ENCODE data around the gene PRSS27.
"Not testable (repeated sequence)": the region's sequence is repeated elsewhere in the genome, so short reads cannot be mapped to it uniquely, and the experiment has no call there.

Gene PRSS27

DNA sequence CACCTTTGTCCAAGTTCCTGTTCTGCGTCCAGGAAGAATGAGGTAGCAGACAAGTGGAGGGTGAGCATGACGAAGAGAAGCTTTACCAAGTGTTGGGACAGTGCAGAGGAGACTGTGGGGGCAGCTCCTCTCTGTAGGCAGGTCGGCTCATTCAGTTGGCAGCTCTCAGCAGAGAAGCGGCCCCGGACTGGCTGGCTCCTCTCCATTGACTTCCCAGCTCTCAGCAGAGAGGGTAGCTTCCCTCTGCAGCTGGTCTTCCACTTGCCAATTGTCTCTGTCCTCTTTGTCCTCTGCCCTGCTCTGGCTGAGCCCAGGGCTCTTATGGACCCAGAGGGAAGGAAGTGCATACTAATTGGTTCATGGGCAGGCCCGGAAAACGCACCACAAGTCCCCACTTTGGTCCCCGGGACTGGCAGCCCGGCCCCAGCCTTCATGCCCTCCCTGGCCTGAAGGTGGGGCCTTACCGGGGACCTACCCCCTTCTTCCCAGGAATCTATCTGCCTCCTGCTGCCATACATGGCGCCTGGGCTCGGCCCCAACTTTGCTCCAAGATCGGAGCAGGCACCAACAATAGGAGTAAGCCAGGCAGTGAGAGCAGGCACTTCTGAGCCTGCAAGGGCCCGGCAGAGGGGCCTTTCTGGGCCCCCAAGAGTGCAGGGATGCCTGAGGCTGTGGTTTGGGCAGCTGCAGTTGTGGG lies 27.6 kb downstream of the PRSS27 start:
- no peak for DNase-seq

DNA sequence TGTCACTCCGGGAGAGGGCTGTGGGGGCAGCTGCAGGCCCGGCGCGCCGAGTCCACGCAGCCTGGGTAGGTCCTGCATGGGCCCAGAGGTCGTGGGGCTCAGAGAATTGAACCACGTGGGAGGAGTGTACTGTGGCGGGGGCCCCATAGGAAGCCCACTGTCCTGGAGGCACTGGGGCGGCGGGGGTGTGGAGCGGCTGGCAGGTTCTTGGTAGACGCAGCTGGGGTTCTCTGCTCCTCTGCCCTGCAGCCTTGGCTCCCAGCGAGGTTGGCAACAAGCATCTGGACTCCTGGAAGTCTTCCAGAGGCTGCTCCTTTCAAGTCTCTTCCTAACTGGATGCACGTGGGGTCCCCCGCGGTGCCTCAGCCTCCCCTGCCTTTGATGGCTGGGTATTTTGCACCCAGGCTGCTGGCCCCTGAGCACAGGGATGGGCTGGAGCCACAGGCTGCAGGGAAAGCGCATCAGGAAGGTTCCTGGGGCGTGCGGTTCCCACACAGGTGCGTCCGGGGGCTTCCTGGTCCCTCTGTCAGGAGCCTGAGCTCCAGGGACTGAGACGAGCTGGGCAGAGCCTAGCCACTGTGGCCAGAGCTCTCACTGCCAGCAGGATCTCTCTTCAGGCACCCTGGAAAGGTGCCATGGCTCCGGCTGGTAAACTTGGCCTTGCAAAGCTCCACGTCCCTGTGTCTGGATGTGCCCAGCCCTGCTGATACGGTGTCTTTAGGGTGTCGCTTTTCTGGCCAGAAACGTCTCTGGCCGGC lies 28.4 kb downstream of the PRSS27 start:
- no peak for DNase-seq

DNA sequence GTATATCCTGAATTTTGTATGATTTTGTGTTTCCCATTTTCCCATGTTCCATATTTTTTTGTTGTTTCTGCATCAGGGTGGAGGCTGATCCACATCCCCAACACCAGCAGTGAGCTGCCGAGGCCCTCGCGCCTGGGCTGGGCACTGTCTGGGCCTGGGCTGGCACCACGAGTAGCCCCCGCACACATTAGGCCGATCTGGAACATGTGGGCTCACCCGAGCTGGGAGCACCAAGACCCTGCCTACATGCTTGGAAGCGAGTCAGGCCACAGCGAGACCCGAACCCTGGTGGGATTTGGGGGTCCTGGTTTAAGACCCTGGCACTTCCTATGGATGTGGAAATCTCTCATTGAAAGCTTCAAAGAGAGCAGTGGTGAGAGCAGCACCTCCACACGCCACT lies 29.2 kb downstream of the PRSS27 start:
- no peak for DNase-seq

DNA sequence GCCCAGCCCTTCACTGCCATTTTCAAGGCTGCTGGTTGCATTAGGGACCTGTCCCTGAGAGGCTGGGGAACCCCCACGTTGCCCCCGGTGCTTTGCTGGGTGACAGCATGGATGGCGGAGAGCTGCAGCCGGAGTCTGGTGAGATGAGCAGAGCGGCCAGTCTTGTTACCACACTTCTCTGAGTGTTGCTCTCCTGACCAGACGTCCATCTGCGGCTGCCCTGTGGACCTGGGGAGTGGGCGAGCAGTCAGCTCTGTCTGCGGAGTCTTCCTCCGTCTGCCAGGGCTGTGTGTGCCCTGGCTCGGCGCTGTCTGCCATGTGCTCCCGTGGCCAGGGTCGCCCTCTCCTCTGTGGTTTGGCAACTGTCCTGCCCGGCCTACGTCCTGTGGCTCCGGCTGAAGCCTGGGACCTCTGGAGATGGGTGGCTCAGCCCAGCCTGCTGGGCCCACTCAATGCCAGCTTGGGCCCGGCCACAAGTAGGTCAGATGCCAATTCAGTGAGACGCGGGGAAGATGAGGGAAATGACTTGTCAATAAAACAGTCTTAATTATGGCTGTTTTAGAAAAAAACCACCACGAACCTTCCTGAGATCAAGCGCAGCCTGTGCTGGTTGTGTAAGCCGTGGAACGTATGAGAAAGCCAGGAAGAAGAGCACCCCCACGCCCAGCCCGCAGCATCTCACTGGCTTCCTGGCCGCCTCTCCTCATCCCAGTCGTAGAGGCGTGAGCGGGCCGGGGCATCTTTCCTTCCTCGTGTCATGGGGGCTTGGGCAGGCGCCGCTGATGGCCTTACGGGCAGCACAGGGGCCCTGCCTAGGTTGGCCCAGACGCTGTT lies 29.8 kb downstream of the PRSS27 start:
- DNase-seq = no peak

DNA sequence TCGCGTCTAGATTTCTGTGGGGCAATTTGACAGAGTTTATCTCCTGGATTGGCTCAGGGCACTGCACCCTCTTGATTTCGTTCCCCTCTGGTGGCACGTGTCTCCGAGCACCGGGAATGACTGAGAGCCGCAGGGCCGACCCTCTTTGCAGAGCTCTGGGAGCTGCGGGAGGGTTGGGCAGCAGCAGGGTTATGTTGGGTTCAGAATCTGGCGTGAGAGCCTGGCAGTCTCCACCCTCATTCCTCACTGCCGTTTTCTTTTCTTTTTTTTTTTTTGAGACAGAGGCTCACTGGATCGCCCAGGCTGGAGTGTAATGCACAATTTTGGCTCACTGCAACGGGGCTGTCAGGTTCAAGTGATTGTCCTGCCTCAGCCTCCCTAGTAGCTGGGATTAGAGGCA lies 30.6 kb downstream of the PRSS27 start:
- not testable (repeated sequence) for DNase-seq

DNA sequence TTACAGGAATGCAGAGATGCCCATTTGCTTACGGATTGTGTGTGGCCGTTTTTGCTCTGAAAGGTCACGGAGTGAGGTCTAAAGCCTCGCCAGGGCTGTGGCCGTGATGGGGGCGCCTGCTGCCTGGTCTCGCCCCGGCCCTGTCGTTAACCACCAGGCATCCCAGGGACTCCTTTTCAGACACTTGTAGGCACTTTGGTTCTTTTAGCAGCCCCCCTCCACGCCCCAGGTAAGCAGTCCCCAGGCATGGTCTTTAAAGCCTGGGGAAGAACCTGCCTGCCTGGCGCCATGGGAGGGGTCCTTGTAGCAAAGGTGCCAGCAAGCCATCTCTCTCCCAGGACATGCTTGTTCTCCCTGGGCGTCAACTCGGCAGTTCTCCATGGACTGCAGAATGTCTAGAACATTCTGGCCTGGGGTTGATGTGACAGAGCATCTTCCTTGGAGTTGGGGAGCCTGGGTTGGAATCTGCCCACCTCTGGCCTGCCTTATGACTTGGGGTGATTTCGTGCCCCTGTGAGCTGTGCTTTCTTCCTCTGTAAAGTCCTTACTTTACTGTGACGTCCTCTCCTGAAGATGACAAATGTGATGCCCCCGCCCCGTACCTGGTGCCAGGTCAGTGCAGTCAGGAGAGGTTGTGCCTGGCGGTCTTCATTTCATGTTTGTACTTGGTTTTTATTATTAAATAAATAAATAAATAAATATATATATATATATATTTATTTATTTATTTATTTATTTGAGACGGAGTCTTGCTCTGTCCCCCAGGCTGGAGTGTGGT lies 32.3 kb downstream of the PRSS27 start:
- no peak for DNase-seq

DNA sequence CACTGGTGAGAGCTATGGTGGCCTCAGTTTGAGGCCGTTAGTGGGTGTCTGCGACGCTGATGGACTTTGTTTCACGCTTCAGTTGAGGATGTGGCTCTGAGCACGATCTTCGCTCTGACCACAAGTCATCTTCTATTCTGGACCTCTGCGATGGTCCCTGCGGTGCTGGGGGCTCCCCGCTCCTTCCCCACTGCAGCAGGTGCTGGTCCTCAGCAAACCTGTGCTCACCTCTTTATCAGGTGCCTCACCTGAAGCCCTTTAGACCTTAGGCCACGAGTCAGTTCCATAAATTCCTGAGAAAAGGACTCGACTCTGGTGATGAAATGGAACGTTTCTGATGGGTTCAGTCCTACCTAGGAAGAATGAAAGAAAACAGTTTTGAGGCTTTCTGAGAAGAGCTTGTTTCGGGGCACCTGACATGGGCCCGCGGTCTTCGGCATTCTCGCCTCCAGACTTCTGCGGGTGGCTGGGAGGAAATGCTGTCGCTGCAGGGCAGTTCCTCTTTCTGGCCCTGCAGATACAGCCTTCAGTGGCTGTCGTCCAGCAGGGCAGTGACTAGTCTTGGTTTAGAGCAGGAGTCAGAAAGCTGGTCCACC lies 33.0 kb downstream of the PRSS27 start:
- peak; percentile 57 for DNase-seq

DNA sequence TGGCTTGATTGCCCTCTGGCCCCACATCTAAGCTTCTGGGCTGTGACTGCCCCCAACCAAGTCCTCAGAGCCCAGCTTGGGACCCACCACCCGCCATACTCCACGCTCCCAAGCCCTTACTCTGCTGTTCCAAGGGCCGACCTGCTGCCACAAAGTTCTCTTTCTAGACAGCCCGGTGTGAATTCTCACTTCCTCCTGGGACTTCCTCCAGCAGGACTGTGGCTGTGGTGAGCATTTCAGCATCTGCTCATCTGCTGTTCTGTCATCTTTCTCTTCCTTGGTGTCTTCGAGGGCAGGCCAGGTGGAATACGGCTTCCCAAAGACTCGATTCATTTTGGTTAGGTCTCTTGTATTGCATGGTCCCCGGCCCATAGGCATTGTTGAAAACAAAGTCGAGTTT lies 33.9 kb downstream of the PRSS27 start:
- not testable (repeated sequence) for DNase-seq

DNA sequence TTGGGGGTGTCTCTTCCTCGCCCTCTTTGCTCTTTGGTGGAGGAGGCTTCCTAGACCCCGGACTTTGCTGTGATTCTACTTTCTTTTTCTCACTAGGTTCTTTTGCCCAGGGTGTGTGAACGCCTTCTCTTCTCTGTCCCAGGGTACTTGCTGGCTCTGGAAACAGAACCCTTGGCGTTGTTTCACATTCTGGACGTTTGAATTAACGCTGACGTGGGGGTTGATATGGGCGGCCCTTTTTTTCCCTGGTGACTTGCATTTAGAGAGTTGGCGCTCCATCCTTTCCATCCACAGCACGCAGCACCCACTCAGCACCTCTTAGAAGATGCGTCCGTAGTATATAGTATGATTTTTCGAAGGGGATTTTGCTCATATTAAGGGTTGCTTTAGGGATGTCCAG lies 37.0 kb downstream of the PRSS27 start:
- DNase-seq = not testable (repeated sequence)

DNA sequence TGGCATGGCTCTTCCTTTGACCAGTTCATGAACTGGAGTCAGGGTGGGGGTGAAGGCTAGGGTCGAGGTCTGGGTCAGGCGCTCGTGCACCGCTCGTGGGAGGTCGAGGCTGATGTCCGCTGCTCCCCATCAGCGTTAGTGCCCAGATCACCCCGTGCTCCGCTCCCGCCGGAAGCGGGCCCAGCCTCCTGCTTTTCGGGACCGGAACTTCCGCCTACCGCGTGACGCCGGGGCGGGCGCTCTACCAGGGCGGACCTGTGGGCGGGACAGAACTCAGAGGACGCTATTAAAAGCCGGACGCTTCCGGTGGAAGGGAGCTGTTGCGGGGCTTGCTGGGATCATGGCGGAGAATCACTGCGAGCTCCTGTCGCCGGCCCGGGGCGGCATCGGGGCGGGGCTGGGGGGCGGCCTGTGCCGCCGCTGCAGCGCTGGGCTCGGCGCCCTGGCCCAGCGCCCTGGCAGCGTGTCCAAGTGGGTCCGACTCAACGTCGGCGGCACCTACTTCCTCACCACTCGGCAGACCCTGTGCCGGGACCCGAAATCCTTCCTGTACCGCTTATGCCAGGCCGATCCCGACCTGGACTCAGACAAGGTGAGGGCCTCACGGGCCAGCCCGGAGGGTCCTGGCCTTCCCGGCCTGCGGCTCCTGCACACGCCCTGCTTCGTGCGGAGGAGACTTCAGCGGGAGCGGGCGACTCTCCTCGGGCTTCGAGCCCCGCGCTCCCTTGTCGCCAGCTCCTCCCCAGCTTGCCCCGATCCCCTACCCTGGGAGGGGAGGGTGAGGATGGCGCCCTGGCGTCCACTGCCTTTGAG lies 37.6 kb downstream of the PRSS27 start, which contains the start of gene KCTD5:
KCTD5 (plus strand) TSS at position 315 of the 813 bp plus-strand sequence; CDS start at position 341, 26 bp downstream.
- peak; percentile 98 for DNase-seq

DNA sequence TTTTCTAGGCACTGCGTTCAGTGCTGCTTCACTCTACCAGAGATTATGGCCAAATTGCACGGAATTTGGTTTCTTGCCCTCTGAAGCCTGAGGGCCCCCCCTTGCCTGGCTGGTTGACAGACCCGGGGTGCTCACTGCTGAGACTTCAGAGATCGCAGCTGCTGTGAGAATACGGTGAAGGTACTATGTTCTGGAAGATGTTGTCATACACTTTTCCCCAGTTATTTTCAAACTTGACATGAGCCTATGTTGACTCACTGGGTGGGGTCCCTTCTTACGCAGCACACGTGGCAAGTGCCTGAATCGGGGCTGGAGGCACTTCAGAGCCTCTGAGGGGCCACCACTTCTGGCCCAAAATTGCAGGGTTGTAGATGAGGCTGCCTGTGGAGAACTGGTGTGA lies 39.7 kb downstream of the PRSS27 start:
- DNase-seq = not testable (repeated sequence)

DNA sequence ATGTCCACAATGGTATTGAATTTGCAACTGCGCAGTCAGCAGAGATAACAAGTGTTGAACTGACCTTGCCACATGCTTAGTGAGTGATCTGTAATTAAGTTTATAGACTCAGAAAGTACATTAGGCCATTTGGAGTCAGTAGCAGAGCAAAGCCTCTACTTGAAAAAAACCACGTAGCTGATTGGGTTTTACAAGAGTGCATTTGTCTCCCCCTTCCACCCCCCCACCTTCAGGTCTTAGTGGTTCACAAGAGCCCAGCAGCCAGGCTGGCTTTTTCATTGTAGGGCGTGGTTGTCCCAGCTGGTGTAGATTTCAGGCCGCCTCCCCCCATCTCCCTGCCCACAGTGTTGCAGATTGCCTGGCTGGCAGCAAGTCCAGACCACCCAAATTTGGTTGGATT lies 40.1 kb downstream of the PRSS27 start:
- DNase-seq = not testable (repeated sequence)

DNA sequence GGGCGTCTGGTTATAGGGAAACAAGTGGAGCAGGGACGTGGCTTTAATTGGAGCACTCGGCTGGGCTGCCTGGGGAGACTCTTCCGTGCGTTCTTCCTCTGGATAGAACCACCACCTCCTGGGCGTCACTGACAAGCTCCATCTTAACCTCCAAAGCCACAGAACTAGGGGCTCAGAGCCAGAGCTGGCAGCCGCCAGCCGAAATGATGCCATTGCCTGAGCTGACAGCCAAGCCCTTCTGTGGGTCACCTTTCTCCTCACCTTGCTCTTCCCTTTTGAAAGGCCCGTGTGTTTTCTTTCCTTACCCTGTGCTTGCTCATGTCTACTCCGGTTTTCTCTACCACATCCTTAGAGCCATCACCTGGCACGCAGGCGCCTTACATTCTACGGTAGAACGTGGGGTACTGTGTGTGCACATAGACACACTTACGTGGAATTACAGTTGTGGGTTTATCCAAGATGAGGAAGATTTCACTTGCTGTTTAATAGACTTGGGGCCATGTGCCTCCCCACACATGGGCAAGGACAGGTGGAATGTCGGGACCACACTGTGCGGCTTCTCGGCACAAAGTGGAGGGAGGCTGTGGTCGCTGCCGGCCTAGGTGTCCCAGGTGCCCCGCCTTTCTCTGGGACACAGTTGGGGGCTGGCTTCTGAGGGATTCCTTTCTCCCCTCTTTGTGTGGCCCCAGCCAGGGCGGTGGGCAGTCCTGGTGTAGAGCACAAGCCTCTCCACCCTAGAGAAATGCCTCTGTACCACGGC lies 41.6 kb downstream of the PRSS27 start:
- not testable (repeated sequence) for DNase-seq

DNA sequence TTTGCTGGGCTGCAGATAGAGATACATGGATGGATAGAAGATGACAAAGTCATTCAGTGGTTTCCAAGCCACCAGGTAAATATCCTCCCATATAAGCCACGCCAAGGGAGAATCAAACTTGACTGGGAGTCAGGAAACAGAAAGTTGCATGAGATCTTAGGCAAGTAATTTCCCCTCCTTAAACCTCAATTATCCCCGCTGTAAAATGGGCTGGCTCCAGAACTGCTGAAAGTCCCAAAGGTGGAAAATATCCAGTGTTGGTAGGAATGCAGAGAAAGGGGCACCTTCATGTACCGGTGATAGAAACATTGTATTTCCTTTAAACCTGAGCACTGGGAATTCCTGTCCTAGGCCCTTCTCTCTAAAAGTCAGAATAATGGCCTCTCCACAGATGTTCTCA lies 43.1 kb downstream of the PRSS27 start:
- not testable (repeated sequence) for DNase-seq

DNA sequence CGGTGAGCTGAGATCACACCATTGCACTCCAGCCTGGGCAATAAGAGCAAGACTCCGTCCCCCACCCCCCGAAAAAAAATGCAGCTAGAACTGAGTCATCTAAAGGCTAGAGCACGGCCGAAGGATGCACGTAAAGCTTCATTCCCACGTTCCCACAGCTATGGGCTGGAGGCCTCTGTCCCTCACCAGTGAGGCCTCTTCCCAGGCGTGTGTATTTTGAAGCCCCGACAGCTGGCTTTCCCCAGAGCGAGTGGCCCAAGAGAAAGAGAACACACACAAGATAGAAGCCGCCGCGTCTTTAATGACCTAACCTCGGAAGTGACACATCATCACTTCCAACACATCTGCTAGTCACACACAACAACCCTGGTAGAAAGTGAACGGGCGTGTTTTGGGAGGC lies 44.3 kb downstream of the PRSS27 start:
- DNase-seq = no peak

DNA sequence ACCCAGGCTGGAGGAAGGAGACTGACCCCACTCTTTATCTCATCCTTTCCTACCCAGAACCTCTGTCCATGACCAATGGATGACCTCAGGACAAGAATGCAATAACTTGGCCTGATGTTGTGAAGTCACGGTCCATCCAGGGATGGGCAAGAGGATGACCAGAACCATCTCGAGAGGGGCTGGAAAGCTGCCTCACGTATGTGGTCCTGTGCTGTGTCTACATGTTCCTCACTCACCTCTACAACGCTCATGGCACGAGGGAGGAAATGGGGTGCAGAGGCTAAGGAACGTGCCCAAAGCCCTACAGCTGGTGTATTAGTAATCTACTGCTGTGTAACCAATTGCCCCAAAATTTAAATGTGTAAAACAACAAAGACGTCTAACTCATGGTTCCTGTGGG lies 45.0 kb downstream of the PRSS27 start:
- no peak for DNase-seq

DNA sequence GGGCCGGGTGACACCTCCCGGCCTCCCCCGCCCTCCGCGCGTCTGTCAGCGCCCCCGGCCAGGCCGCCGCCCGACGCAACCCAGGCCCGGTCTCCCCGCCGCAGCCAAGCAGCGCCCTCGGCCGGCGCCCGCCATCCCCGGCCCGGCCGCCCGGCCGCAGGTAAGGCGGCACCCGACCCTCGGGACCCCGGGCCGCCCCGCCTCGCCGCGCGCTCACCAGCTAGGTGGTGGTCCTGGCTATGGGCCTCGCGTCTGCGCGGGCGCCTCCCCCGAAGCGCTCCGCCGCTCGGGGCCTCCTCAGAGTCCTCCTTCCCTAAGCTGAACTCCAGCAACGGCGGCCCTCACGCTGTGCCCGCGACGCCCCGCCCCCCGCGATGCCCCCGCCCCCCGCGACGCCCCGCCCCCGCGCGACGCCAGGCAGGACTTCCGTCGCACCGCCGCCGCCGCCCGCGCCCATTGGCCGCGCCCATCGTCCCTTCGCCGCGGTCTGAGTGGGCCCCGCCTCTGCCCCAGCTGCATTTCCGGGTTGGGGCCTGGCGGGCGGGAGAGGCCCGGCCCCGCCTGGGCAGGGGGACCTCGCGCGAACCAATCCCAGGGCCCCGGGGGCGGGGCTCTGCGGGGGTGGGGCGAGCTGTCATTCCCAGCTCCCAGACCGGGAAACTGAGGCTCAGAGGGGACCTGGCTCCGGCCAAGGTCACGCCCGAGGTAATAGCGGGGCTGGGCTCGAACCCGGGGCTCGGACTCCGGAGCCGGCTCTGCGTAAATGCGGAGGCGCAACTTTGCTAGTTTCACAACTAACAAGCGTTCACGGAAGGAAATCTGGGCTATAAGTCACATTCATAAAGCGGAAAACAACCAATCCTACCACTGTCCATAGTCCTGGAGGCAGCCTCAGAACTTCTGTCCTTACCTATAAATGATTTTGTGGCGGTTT lies 46.7 kb downstream of the PRSS27 start:
- peak; percentile 96 for DNase-seq

DNA sequence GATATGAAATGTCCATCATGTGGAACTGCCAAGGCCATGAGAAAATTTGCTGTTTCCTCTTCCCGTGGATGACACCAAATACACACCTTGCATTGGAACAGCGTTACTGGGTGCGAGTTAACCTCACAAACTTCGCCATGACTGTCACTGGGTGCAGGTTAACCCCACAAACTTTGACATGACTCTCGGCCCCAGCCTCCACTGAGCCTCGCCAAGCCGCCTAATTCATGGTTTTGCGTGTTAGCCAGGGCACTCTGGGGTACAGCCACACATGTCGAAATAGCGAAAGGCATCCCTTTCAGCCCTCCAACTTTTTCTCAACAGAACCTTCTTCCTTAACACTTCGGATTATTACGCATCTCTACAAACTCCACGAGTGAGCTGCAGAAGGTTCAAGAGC lies 48.3 kb downstream of the PRSS27 start:
- DNase-seq = no peak

DNA sequence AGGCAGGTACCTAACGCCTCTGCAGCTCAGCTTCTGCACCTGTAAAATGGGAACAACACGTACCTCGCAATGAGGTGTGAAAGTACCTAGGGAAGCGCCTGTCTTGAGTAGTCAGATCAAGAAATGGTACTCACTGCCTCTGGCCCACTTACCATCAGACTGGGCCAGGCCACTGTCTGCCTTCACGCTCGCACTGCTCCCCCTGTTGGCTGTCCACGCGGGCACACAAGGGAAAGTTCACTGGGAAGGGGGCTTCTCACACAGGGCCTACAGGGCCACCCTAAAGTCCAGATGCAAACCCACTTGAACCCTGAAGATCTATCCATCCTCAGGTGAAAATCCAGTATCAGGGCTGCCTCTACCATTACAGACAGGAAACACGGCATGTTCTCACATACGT lies 48.8 kb downstream of the PRSS27 start:
- peak; percentile 39 for DNase-seq
